Lower leg skin (tissue), 3 donors: Measurements from ENCODE around the gene IL23R.

Source experiments
- CTCF ChIP-seq, 3 donors: fragments of 450-650 bp; IDR thresholded peaks; one replicate each; pipeline ENCODE4 v1.5.1; 2016; ENCODE audit warnings: antibody characterized with exemption in 3 of 3, mild to moderate bottlenecking in 3 of 3, moderate library complexity in 2 of 3
- POLR2A ChIP-seq, 2 donors: fragments of 450-650 bp; IDR thresholded peaks; one replicate each; pipeline ENCODE4 v1.6.1; 2016 to 2017; ENCODE audit warnings: antibody characterized with exemption in 2 of 2, mild to moderate bottlenecking in 1 of 2, moderate library complexity in 1 of 2

DNA sequence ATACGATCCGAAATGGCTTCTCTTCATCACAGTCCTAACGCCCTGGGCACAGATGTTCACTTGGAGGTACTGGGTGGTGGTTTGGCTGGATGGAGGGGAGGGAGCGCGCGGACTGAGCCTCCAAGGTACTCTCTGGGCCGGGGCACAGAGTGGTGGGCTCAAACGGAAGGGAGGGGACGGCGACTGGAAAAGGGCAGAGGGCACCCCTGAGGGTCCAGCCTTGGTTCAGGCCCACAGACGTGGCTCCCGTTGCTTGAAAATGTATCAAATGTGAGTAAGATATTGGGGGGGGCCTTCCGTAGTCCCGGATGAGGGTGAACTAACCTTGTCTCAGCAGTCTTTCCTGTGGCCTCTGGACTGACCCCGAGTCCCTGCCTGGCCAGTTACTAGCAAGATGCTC lies 141.9 kb downstream of the IL23R start:
- TF ChIP-seq POLR2A (IDR thresholded peaks at IDR 0.05): no peak
- no peak for TF ChIP-seq CTCF (IDR thresholded peaks at IDR 0.05)
